Nucleus accumbens (tissue), 56 donors: ENCODE results near the gene CAMK2D.

ENCODE experiments used
- DNase-seq, 56 donors: peaks; one replicate each; lab custom pipeline; 2025; lab: John Stamatoyannopoulos, UW

The CAMK2D gene

DNA sequence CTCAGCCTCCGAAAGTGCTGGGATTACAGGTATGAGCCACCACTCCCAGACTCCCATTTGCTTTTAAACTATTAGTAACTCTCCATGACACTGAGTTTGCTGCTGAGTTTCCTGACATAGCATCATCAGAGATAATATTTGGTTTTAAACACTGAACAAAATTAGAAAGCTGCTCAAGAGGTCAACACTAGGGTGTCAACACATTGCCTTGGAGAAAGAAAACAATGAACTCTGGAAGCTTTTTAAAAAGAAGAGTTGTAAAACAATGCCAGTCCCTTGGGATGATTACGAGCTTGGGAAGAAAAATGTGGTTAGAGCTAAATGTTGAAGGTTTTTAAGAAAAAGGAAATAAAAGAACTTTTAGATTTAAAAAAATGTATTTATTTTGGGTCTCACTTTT, 264.8 kb downstream of the CAMK2D start:
- DNase-seq, result no peak

DNA sequence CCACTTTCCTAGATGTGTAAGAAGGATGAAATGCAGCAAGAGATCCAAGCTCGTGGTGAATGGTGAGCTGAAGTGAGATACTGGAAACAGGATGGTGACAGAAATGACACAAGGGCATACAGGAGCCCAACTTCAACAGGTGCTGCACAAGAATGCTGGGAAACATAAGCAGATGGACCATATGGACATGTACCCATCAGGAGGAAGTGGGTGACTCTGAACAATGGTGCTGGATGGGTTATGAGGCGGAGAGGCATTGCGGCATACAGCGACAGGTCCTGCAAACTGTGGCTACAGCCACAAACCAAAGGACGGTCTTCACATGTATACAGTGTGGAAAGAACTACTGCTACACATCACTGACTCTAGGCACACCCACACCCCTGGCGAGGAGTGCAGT, 265.7 kb downstream of the CAMK2D start:
- no peak for DNase-seq

DNA sequence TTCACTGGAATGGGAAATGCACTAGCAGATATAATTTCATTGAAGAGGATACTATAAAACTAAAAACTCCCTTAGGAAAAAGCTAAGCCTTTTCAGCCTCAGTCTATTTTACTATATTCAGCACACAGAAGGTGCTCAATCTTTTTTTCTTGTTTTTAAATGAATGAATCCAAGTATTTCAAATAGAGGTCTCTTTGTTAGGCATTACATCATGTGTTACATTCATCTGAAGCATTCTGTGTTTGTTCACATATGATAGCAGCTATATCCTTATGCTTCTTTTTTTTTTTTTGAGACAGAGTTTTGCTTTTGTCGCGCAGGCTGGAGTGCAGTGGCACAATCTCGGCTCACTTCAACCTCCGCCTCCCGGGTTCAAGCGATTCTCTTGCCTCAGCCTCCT, 278.4 kb downstream of the CAMK2D start:
- no peak for DNase-seq

GRCh38 chr4:113482325-113482724, 279.2 kb downstream of the CAMK2D start:
- DNase-seq, result no peak

DNA sequence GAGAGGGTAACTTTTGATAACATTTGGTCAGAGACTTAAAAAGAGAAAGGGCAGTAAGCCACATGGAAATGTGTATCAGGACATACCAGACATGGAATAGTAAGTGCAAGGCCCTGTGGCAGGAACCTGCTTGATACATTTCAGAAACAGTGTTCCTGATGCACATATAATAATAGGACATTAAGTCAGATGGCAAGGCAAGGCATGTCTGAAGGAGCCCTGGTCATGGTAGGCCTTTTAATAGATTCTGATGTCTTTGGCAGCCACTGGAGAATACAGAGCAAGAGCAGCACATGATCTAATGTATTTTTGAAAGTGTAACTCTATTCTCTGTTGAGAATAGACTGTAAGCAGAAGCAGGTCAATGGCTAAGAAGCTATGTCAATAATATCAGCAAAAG, 279.7 kb downstream of the CAMK2D start:
- no peak for DNase-seq

DNA sequence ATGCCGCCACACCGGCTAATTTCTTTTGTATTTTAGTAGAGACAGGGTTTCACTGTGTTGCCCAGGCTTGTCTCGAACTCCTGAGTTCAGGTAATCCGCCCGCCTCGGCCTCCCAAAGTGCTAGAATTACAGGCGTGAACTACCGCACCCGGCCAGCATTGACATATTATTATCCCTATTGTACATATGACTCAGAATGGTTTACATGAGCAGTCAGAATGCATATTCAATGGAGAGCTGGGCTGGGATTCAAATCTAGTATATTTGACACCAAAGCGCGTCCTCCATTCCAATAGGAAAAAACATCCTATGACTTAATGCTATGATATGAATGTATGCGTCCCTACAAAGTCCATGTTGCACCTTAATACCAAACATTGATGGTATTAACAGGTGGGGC, 281.4 kb downstream of the CAMK2D start:
- no peak for DNase-seq

DNA sequence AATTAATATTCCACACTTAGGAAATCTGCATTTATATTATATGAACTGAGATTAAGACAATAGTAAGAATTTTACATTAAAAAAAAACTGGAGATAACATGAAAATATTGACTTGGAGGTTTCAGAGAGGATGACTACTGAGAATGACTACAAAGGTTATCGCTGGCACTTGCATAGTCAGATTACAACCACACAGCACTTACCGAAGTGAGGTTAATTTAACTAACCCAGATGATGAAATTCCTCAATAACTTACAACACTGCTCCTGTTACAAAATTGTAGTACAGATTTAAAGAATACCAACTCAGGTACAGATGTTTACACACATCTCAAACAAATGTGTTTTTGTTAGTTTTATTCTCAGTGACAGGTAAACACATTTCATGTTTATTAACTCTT, 283.5 kb downstream of the CAMK2D start:
- DNase-seq, result no peak

DNA sequence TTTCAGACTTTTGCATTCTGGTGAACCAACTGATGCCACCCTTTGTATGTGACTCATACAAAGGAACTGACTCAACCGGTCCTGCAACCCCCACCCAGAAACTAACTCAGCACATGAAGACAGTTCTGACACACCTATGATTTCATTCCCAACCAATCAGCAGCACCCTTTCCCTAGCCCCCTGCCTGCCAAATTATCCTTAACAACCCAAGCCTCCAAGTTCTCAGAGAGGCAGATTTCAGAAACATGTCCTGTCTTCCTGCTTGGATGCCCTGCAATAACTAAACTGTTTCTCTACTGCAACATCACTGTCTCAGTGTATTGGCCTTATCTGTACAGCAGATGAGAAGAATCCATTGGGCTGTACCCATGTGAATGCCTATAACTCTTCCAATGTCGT, 284.7 kb downstream of the CAMK2D start:
- DNase-seq, result no peak

GRCh38 chr4:113474017-113474416, 287.5 kb downstream of the CAMK2D start:
- peak in 1 of 56 donors; percentile 1 for DNase-seq

DNA sequence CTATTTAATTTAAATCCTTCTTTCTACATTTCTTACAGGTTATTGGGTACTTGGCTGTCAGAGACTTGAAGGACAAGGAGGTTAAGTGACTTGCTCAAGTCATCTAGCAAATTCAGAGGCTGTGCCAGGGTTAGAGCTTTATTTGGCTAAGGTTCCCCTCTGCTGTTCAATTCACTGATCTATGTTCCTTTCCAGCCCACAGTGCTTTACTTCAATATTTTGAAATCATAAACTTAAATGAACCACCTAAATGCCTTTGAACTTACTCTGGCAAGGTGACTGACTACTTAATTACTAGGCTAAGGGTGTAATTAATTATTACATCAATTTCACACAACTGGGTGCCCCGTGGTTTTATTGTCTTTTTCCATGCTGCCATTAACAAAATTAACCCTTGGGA, 288.7 kb downstream of the CAMK2D start:
- no peak for DNase-seq

DNA sequence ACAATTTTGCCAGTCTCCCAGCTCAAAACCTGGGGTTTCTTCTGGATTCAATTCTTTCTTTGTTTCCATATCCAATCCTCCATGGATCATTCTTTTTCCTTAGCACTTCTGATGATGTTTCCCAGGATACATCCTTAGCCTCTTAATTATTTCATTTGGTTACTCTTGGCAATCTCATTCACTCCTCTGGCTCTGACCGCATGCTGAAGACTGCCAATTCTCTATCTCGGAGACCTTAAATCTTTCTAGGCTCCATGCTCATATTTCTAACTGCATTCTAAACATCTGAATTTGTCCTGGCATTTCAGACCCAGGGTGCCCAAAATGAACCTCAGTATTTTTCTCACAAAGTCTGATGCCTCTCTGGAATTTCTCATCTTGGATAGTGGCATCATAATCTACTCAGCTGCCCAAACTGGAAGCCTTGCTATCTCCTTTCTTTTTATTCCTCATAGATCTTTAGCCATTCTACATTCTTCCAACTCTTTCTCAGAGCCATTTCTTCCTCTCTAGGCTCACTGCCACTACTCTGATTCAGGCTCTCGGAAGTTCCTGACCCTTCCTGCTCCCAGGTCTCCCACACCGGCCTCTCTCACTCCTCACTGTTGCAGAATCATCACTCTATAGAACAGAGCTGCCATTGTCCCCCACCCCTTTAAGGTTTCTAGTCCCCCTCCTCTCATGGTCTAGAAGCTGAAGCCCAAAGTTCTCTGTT, 290.2 kb downstream of the CAMK2D start:
- no peak for DNase-seq

DNA sequence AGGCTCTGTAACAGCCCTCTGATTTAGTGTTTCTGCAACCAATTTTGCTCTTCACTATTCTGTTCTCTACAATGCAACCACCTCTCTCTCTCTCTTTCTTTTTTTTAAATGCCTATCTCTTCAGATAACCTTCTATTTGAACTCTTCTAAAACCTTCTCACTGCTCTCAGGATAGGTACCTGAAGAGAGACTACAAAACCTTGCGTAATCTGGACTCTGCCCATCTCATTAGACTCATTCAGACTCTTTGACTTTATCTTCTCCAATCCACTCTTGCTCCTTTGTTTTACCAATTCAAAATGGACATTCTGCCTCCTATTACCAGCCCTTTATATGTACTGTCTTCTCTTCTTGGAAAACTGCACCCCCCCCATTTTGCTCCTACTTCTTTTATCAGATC, 291.6 kb downstream of the CAMK2D start:
- DNase-seq, result no peak

- DNase-seq, result no peak
Observed at GRCh38 chr4:113469023-113469390, 292.5 kb downstream of the CAMK2D start.

GRCh38 chr4:113468165-113469022, 293.1 kb downstream of the CAMK2D start:
- DNase-seq, result peak in 21 of 56 donors; percentile 1 to 88 (median 30)

DNA sequence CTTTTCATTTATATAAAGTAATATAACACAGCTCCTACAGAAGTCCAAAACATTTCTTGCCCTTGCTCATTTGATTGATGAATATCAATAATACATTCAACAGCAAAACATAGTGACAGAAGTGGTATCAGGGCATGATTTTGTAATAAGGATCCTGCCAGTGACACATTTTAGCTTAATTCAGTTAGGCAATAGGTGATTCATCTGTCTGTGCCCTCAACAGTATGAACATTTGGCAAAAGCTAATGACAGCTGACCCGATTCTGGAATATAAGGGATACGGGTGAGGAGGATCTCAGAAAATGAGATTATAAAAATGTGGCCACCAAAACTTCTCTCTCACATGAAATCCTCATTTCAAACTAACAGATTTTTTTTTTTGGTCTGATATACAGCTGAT, 294.0 kb downstream of the CAMK2D start:
- DNase-seq, result no peak

- DNase-seq, result no peak
Observed at GRCh38 chr4:113462286-113462685, 299.3 kb downstream of the CAMK2D start.

- no peak for DNase-seq
Observed at GRCh38 chr4:113461281-113461680, 300.3 kb downstream of the CAMK2D start.

GRCh38 chr4:113457886-113458285, 303.7 kb downstream of the CAMK2D start:
- DNase-seq, result no peak

- no peak for DNase-seq
Observed at GRCh38 chr4:113457121-113457520, 304.4 kb downstream of the CAMK2D start.

- DNase-seq, result no peak
Observed at GRCh38 chr4:113455061-113455460, 306.5 kb downstream of the CAMK2D start.

GRCh38 chr4:113452868-113453620, 308.5 kb downstream of the CAMK2D start:
- peak in 2 of 56 donors; percentile 1 to 28 for DNase-seq
